Inflammatory macrophage treated with lipopolysaccharide for 4 hours (primary cell): ENCODE results near the gene DET1.
A peak's percentile ranks its signal among the peaks of the same experiment; 100 is the strongest.
"Not testable (repeated sequence)": the region's sequence is repeated elsewhere in the genome, so short reads cannot be mapped to it uniquely, and the experiment has no call there.

Source experiments
- DNase-seq: peaks from one replicate; pipeline ENCODE4 v3.0.0-alpha.2; 2020

The DET1 gene

GRCh38 chr15:88546248-88547129 is at the start of gene DET1:
TSS of gene DET1 (minus strand) at chr15:88546681. CDS start at chr15:88531705, 14,976 bp downstream.
- DNase-seq: peak; percentile 93

- no peak for DNase-seq
Measured at GRCh38 chr15:88591384-88591783, 44.9 kb upstream of the DET1 start.

- DNase-seq: no peak
Measured at GRCh38 chr15:88590759-88591158, 44.3 kb upstream of the DET1 start.

GRCh38 chr15:88586401-88587162 is 40.1 kb upstream of the DET1 start:
- DNase-seq: no peak

- no peak for DNase-seq
Measured at GRCh38 chr15:88580532-88580931, 34.1 kb upstream of the DET1 start.

- no peak for DNase-seq
Measured at GRCh38 chr15:88579322-88579721, 32.8 kb upstream of the DET1 start.

GRCh38 chr15:88574655-88575054 is 28.2 kb upstream of the DET1 start:
- DNase-seq: no peak

GRCh38 chr15:88574077-88574476 is 27.6 kb upstream of the DET1 start:
- no peak for DNase-seq

- no peak for DNase-seq
Measured at GRCh38 chr15:88571852-88572259, 25.4 kb upstream of the DET1 start.

- no peak for DNase-seq
Measured at GRCh38 chr15:88571153-88571851, 24.8 kb upstream of the DET1 start.

- no peak for DNase-seq
Measured at GRCh38 chr15:88568589-88568988, 22.1 kb upstream of the DET1 start.

GRCh38 chr15:88564741-88565140 is 18.3 kb upstream of the DET1 start:
- DNase-seq: no peak

GRCh38 chr15:88563638-88564037 is 17.2 kb upstream of the DET1 start:
- no peak for DNase-seq

GRCh38 chr15:88559565-88559964 is 13.1 kb upstream of the DET1 start:
- DNase-seq: not testable (repeated sequence)

- not testable (repeated sequence) for DNase-seq
Measured at GRCh38 chr15:88558026-88558425, 11.5 kb upstream of the DET1 start.

- DNase-seq: not testable (repeated sequence)
Measured at GRCh38 chr15:88548009-88548408, 1.5 kb upstream of the DET1 start.

- not testable (repeated sequence) for DNase-seq
Measured at GRCh38 chr15:88545578-88546247, 768 bp downstream of the DET1 start.

GRCh38 chr15:88543065-88543776 is 3.3 kb downstream of the DET1 start:
- DNase-seq: no peak

GRCh38 chr15:88542342-88542733 is 4.1 kb downstream of the DET1 start:
- DNase-seq: no peak

GRCh38 chr15:88541709-88542341 is 4.7 kb downstream of the DET1 start:
- no peak for DNase-seq

GRCh38 chr15:88541111-88541510 is 5.4 kb downstream of the DET1 start:
- not testable (repeated sequence) for DNase-seq

- not testable (repeated sequence) for DNase-seq
Measured at GRCh38 chr15:88540350-88540749, 6.1 kb downstream of the DET1 start.
